ENCODE data around the gene RIT2. TPM values are rescaled to one million over a fixed set of nuclear protein-coding genes. Genes with fewer than 3 reads are reported as not detected.

RIT2 gene
- total and polyA plus RNA-seq, 2 of the 4 experiments (the other 2 are of a cell fraction), result not detected

- Histone ChIP-seq H3K4me1 (ENCODE audit: control insufficient read depth, insufficient read depth, low read length) (no peaks in the 10 kb centered on the region), H3K4me3 (ENCODE audit: insufficient read depth, low read depth, low read length) (no peak overlapping the region), H4K91ac (ENCODE audit: insufficient read depth, low read depth, low read length) (no peak overlapping the region), H3K36me3 (ENCODE audit: control insufficient read depth, insufficient read depth, low read length) (no peaks in the 10 kb centered on the region), H3K23ac (ENCODE audit: low read depth, low read length) (no peak overlapping the region), H4K8ac (ENCODE audit: low read depth in 2 of 2, low read length in 2 of 2) (no peak overlapping the region), H2AK5ac (ENCODE audit: low read depth, low read length) (no peak overlapping the region), H3K79me1 (ENCODE audit: low read depth in 1 of 2, low read length in 2 of 2) (no peaks in the 10 kb centered on the region), H4K20me1 (ENCODE audit: insufficient read depth, low read length) (no peaks in the 10 kb centered on the region), H3K9me3 (ENCODE audit: control insufficient read depth, insufficient read depth, low read length) (0 out of 2 replicates have a peak, but pooled peaks cover 2% of the 10 kb centered on the region), H3K18ac (ENCODE audit: low read depth, low read length) (no peak overlapping the region), H3K9me1 (ENCODE audit: insufficient read depth, low read length) (no peaks in the 10 kb centered on the region), H3K9ac (ENCODE audit: low read depth, low read length) (no peak overlapping the region), H3K27me3 (ENCODE audit: control insufficient read depth, insufficient read depth, low read length) (no peaks in the 10 kb centered on the region), H2BK5ac (ENCODE audit: low read depth, low read length, poor library complexity, severe bottlenecking) (no peak overlapping the region), H2AFZ (replicated peaks; ENCODE audit: low read length, poor library complexity) (no peak overlapping the region), H3K14ac (replicated peaks; ENCODE audit: low read depth, low read length) (no peak overlapping the region), H3K27ac (ENCODE audit: insufficient read depth, low read length) (no peak overlapping the region), H2BK20ac (ENCODE audit: low read depth, low read length) (no peak overlapping the region), H2AK9ac (replicated peaks; ENCODE audit: low read depth, low read length, poor library complexity) (no peak overlapping the region), H3K56ac (ENCODE audit: extremely low read depth, insufficient read depth, low read length) (no peak overlapping the region), H2BK120ac (ENCODE audit: low read depth, low read length) (no peak overlapping the region), H2BK15ac (ENCODE audit: low read depth, low read length) (no peak overlapping the region), H4K5ac (ENCODE audit: low read depth, low read length) (no peak overlapping the region), H3K4ac (ENCODE audit: low read depth, low read length) (no peak overlapping the region), H3K4me2 (ENCODE audit: low read depth, low read length) (no peak overlapping the region)
- ATAC-seq (ENCODE audit: low read depth) (no peak), DNase-seq (no peak)
- in situ Hi-C loops (cut with MboI; ENCODE audit: low sequenced_read_pairs), result no loop called here
- no peak for TF ChIP-seq SMC3 (IDR thresholded peaks at IDR 0.05; ENCODE audit: low read depth, low read length)
- TF ChIP-seq, protein P1, sequence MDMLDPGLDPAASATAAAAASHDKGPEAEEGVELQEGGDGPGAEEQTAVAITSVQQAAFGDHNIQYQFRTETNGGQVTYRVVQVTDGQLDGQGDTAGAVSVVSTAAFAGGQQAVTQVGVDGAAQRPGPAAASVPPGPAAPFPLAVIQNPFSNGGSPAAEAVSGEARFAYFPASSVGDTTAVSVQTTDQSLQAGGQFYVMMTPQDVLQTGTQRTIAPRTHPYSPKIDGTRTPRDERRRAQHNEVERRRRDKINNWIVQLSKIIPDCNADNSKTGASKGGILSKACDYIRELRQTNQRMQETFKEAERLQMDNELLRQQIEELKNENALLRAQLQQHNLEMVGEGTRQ (IDR thresholded peaks at IDR 0.05; ENCODE audit: low read depth, low read length), result no peak
- no peak for TF ChIP-seq FOS (IDR thresholded peaks at IDR 0.05; ENCODE audit: low read depth, low read length)
- no peak for TF ChIP-seq MAZ (IDR thresholded peaks at IDR 0.05; ENCODE audit: borderline replicate concordance, low read depth, low read length)
- TF ChIP-seq MAFK (IDR thresholded peaks at IDR 0.05; ENCODE audit: low read depth, low read length), result no peak
- no peak for TF ChIP-seq CEBPB (IDR thresholded peaks at IDR 0.05; ENCODE audit: low read depth, low read length)
- no peak for TF ChIP-seq CTCF (conservative IDR thresholded peaks at IDR 0.05; ENCODE audit: low read depth, low read length)
- TF ChIP-seq, protein P2, sequence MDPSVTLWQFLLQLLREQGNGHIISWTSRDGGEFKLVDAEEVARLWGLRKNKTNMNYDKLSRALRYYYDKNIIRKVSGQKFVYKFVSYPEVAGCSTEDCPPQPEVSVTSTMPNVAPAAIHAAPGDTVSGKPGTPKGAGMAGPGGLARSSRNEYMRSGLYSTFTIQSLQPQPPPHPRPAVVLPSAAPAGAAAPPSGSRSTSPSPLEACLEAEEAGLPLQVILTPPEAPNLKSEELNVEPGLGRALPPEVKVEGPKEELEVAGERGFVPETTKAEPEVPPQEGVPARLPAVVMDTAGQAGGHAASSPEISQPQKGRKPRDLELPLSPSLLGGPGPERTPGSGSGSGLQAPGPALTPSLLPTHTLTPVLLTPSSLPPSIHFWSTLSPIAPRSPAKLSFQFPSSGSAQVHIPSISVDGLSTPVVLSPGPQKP (IDR thresholded peaks at IDR 0.05; ENCODE audit: borderline replicate concordance, low read depth, low read length), result no peak
- TF ChIP-seq NFE2L2 (IDR thresholded peaks at IDR 0.05; ENCODE audit: low read depth, low read length), result no peak
- CTCF ChIA-PET, result no interaction called here
- POLR2A ChIA-PET (ENCODE audit: unreplicated experiment), result no interaction called here
- no CpG with 5 or more reads among the region's 7 CpGs for WGBS, 2 experiments (ENCODE audit: extremely low coverage in 2 of 2, insufficient read length in 1 of 2)
- dilution Hi-C loops (cut with HindIII; ENCODE audit: low sequenced_read_pairs, unreplicated experiment), result no loop called here
- BruUV-seq (replicated peaks), result no TSS peak
- intact Hi-C loops (cut with micrococcal nuclease), result no loop called here
Observed at GRCh38 chr18:43054815-43055519, 60.5 kb downstream of the RIT2 start.
